GM12865 (cell line): ENCODE results near the gene SUPT4H1.

ENCODE experiments used
- DNase-seq: peaks from one replicate; pipeline ENCODE4 v3.0.0; 2010; ENCODE audit warnings: low read depth
- H3K4me3 ChIP-seq: 2 replicates; pipeline ENCODE4 v1.5.1; 2011; ENCODE audit warnings: mild to moderate bottlenecking, low read depth, low read length, control low read depth
- TF ChIP-seq, protein P1 (sequence below): IDR thresholded peaks from 2 replicates; pipeline ENCODE4 v1.5.1; 2011; ENCODE audit warnings: low read length, control low read depth, low read depth, inconsistent platforms; ENCODE audit not compliant: insufficient read depth; ENCODE audit errors: missing control alignments

Gene SUPT4H1

DNA sequence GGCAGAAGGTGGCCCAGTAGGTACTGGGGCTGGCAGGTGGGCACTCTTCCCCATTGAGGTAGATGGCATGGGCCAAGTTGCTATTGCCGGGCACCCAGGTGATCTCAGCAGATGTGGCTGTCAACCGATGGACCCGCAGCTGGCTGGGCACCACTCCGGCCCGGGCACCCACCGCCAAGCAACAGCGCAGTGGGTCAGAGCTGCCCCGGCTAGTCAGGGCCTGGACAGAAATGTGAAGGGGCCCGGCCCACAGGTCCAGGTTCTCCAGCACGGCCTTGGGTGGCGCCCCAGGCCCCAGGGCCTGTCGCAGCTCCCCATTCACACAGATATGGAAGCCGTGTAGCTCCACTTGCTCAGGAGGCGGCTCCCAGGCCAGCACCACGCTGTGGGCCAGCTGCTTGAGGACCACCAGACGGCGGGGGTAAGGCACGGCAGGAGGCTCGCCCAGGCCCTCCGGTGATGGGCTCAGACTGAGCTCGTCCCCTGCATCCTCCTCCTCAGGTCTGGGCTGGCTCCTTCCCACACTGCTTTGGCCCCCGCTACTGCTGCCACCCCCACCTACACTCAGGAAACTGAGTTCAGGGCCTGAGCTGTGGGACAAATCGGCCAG lies 39.9 kb downstream of the SUPT4H1 start:
- TF ChIP-seq, protein P1, sequence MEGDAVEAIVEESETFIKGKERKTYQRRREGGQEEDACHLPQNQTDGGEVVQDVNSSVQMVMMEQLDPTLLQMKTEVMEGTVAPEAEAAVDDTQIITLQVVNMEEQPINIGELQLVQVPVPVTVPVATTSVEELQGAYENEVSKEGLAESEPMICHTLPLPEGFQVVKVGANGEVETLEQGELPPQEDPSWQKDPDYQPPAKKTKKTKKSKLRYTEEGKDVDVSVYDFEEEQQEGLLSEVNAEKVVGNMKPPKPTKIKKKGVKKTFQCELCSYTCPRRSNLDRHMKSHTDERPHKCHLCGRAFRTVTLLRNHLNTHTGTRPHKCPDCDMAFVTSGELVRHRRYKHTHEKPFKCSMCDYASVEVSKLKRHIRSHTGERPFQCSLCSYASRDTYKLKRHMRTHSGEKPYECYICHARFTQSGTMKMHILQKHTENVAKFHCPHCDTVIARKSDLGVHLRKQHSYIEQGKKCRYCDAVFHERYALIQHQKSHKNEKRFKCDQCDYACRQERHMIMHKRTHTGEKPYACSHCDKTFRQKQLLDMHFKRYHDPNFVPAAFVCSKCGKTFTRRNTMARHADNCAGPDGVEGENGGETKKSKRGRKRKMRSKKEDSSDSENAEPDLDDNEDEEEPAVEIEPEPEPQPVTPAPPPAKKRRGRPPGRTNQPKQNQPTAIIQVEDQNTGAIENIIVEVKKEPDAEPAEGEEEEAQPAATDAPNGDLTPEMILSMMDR = no peak
- no peak for DNase-seq
- no peak overlapping the region for H3K4me3 ChIP-seq

DNA sequence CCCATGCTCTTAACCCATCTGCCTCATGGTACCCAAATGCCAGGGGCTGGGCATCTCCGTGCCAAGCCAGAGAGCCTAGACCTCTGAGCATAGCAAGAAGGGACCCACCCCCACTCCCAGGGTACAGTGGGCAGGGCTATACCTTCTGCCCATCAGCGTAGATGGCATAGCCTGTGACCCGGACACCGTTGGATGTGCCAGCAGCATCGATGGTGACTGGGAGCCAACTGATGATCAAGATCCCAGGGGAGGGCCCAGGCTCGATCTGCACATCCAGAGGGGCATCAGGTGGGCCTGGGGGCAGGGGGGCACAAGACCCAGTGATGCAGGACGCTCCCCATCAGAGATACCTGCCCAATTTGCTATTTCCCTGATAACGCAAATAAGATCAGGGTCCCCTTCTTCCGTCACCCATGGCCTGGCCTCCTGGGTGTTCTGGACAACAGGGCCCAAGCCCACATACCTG lies 40.5 kb downstream of the SUPT4H1 start:
- DNase-seq = no peak
- H3K4me3 ChIP-seq = no peak overlapping the region
- TF ChIP-seq, protein P1 = no peak

DNA sequence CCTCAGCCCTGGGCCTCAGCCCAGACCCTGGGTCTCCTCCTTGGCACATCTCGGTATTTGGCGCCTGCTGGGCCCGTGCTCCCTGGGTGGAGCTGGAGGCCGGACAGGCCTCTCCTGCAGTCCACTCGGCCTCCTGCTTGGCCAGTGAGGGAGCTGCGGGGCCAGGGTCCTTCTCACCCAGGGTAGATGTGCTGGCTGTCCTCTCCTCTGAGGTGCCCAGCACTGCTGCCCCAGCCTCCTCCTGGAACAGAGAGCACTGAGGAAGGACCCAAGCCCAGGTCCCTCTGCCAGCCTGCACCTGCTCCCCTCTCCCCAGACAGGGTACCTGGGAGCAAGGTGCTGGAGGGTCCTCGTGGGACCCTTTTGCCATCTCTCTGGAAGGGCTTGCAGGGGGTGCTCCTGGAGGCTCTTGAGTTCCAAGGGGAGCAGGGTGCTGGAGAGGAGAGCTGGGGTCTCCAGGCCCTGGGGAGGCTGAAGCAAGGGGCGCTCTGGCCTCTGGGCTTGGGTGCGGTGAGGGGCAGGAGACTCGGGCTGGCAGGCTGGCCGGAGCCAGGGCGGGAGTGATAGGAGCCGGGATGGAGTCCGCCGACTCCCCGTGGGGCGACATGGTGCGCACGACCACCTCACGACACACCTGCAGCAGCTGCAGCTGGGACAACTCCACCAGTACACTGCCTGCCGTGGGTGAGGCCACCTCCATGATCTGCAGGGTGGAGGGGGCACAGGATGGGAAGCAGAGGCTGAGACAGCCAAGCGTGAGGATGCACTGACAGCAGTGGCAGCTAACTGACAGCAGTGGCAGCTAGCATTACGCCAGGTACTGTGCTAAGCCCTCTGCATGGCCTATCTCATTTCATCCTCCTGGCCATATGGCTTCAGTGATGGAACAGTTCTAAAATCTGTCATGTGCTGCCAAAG lies 41.2 kb downstream of the SUPT4H1 start:
- no peak overlapping the region for H3K4me3 ChIP-seq
- DNase-seq = no peak
- TF ChIP-seq, protein P1 = no peak

- TF ChIP-seq, protein P1 = no peak
- no peak overlapping the region for H3K4me3 ChIP-seq
- DNase-seq = no peak
These were observed 42.1 kb downstream of the SUPT4H1 start for GRCh38 chr17:58309918-58310259.

DNA sequence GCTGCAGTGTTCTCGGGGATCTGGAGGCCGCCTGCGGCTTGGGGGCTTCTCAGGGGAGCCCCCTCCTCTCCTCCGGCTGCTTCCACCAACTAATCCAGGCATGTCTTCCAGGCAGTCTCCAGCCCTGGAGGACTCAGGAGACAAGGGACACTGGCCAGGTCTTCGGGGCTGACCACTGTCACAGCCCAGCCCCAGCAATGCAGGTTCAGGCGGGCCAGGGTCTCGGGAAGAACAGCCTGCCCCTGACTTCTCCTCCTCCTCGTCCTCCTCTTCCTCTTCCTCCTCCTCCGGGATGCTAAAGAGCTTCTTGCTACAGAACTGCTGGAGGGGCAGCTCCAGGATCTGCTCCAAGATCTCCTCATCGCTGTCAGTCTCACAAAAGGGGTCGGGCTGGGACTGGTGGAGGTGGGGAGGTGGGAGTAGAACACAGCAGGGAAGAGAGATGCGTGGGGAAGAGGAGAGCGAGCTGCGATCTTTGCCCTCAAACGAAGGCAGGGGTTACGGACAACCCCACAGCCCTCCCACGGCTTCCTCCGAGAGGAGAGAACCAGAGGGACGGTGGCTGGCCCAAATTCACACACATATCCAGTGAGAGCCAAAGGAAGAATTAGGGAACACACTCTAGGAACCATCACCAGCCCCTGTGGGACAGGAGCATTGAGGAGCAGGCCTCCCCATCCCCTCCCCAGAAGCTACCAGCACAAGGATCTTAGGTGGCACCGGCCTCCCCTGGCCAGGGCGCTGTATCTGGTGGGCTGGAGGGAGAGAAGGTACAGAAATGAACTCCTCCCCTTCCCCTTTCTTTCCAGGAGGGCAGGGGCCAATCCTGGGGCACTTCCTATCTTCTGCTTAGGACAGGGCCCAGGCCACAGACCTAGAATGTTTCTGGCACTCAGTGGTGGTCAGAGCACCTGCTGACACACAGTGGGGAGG lies 42.8 kb downstream of the SUPT4H1 start:
- no peak for DNase-seq
- no peak overlapping the region for H3K4me3 ChIP-seq
- TF ChIP-seq, protein P1 = no peak

DNA sequence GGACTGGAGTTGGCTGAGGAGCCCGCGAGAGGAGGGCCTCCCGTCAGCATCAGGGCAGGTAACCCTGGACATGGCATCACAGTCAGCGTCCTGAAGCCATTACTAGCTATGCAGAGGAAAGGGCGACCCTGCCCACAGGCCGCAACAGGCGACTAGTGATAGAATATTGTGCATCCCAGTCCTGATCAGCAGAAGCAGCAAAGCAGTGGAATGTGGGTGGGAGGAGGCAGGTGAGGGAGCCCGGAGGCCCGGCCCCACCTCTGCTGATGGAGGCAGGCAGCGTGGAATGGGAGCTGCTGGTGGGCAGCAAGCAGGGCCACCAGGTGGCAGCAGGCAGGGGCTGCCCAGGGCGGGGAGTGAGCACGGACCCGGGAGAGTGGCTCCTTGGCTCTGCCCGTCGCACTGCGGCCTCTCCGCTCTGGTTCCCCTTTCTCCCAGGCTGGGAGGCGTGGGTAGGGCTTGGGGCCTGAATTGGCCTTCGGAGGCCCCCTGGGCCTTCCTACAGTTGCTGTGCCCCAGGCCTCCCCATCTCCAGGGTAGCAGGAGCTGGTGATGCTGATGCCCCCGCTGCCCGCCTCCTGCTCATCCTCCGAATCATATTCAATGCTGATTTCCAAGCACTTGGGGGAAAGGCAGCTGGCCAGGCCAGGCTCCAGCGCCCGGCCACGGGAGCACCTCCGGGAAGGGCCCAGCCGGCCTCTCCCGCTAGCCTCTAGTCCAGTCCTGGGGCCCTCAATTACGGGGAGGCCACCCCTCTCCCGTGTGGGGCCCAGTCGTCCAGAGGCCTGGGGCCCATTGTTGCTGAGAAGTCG lies 43.6 kb downstream of the SUPT4H1 start:
- H3K4me3 ChIP-seq = no peak overlapping the region
- DNase-seq = no peak
- TF ChIP-seq, protein P1 = no peak
